ENCODE measurements around the gene CPE. TPM values are rescaled to one million over a fixed set of nuclear protein-coding genes. Genes with fewer than 3 reads are reported as not detected.

The CPE gene
- polyA plus RNA-seq, 1 experiment = 0.44 TPM

- no peaks in the 10 kb centered on the region for H3K27me3 ChIP-seq (ENCODE audit: control insufficient read depth, insufficient read depth, low read length)
- H3K4me3 ChIP-seq (ENCODE audit: low read depth, low read length) = no peak overlapping the region
- no peaks in the 10 kb centered on the region for H3K36me3 ChIP-seq (ENCODE audit: control insufficient read depth, insufficient read depth, low read length)
- ChIA-PET CTCF (no interaction called here), POLR2A (no interaction called here)
- no peak for DNase-seq (ENCODE audit: low read depth)
- TF ChIP-seq CTCF (IDR thresholded peaks at IDR 0.05; ENCODE audit: insufficient read depth, low read depth, low read length) = no peak
These were observed 140.8 kb downstream of the CPE start for GRCh38 chr4:165519591-165519990.

GRCh38 chr4:165520086-165520485 lies 141.3 kb downstream of the CPE start:
- H3K27me3 ChIP-seq (ENCODE audit: control insufficient read depth, insufficient read depth, low read length) = no peaks in the 10 kb centered on the region
- POLR2A ChIA-PET = no interaction called here
- CTCF ChIA-PET = interaction anchor here (1.0 kb wide), 1 partner anchor 30 kb away, joined by 3 read pairs; no protein-coding TSS in a partner anchor
- no peak for TF ChIP-seq CTCF (IDR thresholded peaks at IDR 0.05; ENCODE audit: insufficient read depth, low read depth, low read length)
- no peak for DNase-seq (ENCODE audit: low read depth)
- no peak overlapping the region for H3K4me3 ChIP-seq (ENCODE audit: low read depth, low read length)
- H3K36me3 ChIP-seq (ENCODE audit: control insufficient read depth, insufficient read depth, low read length) = no peaks in the 10 kb centered on the region

DNA sequence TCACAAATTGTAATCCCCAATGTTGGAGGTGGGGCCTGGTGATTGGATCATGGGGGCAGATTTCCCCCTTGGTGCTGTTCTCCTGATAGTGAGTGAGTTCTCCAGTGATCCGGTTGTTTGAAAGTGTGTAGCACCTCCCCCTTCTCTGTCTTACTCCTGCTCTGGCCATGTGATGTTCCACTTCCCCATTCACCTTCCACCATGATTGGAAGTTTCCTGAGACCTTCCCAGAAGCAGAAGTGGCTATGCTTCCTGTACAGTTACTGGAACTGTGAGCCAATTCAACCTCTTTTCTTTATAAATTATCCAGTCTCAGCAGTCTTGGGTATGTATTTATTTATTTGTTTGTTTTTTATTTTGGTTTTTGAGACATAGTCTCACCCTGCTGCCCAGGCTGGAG lies 143.2 kb downstream of the CPE start:
- ChIA-PET CTCF (no interaction called here), POLR2A (no interaction called here)
- no peaks in the 10 kb centered on the region for H3K27me3 ChIP-seq (ENCODE audit: control insufficient read depth, insufficient read depth, low read length)
- no peak for TF ChIP-seq CTCF (IDR thresholded peaks at IDR 0.05; ENCODE audit: insufficient read depth, low read depth, low read length)
- no peak overlapping the region for H3K4me3 ChIP-seq (ENCODE audit: low read depth, low read length)
- no peak for DNase-seq (ENCODE audit: low read depth)
- no peaks in the 10 kb centered on the region for H3K36me3 ChIP-seq (ENCODE audit: control insufficient read depth, insufficient read depth, low read length)

DNA sequence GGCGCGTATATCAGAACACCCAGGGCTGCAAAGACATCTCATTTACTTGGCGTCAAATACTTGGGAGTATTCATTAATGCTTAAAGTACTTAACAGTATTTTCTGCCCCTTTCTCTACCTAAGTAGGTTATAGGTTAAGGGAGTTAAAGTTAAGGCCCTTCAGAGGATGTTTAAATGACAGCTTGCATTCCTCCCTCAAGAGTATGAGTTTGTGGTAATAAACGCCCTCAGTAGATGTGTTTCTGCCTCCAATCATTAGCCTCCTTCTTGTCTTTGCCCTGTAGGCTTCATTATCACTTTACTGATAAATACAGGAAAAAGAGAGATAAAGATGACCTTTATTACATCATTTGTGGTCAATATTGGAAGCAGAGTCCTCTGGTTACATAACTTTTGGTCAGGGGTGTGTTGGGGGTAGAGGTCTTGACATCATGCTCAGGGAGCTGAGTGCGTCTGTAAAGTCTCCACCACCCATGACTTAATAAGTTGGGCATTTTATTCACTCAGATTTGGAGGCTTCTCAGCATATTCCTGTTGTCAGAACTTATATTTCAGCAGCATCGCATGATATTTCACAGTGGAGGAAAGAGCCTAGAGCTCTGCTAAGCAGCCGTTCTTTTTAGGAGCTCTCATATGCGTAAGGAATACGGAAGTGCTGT lies 145.9 kb downstream of the CPE start:
- no peak for DNase-seq (ENCODE audit: low read depth)
- Histone ChIP-seq H3K36me3 (ENCODE audit: control insufficient read depth, insufficient read depth, low read length) (no peaks in the 10 kb centered on the region), H3K4me3 (ENCODE audit: low read depth, low read length) (no peak overlapping the region), H3K27me3 (ENCODE audit: control insufficient read depth, insufficient read depth, low read length) (no peaks in the 10 kb centered on the region)
- CTCF ChIA-PET = no interaction called here
- no peak for TF ChIP-seq CTCF (IDR thresholded peaks at IDR 0.05; ENCODE audit: insufficient read depth, low read depth, low read length)
- POLR2A ChIA-PET = no interaction called here

DNA sequence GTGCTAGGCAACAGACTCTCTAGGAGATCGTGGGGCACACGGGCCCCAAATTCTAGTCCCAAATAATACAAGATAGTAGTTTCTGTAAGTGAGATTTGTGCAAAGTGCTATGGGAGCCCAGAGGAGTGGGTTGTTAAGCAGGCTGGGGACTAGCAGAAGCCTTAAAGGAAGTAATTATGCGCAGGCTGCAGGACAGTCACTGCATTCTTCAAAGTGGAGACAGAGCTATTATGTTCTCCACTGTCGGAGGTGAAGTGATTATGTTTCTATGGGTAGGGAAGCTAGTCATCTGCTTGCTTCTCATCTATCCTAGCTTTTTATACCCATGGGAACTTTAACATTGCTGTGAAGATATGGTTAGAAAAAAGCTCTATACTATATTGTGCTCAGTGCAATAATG lies 154.2 kb downstream of the CPE start:
- ChIA-PET POLR2A (no interaction called here), CTCF (interaction anchor here (0.9 to 1.8 kb wide), 3 partner anchors 40 to 632 kb away, joined by 3 to 4 read pairs (median 4); no protein-coding TSS in a partner anchor)
- H3K36me3 ChIP-seq (ENCODE audit: control insufficient read depth, insufficient read depth, low read length) = no peaks in the 10 kb centered on the region
- TF ChIP-seq CTCF (IDR thresholded peaks at IDR 0.05; ENCODE audit: insufficient read depth, low read depth, low read length) = no peak
- H3K4me3 ChIP-seq (ENCODE audit: low read depth, low read length) = no peak overlapping the region
- no peaks in the 10 kb centered on the region for H3K27me3 ChIP-seq (ENCODE audit: control insufficient read depth, insufficient read depth, low read length)
- DNase-seq (ENCODE audit: low read depth) = no peak

Measured in BJ (cell line).